Spleen (tissue), 7 donors: ENCODE data around the gene SRR.

Source experiments
- CTCF ChIP-seq, 11 experiments: fragments of 200-600 bp in 7 of 11; fragments of 450-650 bp in 4 of 11; sonication (generic) in 4 of 11; IDR thresholded peaks in 8 of 11; conservative IDR thresholded peaks in 3 of 11; 1 replicate in 7 of 11; 2 replicates in 4 of 11; pipeline versions ENCODE4 v1.4.0 to v1.8.0; 2016 to 2021; ENCODE audit warnings: antibody characterized with exemption in 11 of 11, inconsistent platforms in 4 of 11, mild to moderate bottlenecking in 1 of 11
- POLR2A ChIP-seq, 3 donors: fragments of 450-650 bp; IDR thresholded peaks; one replicate each; pipeline ENCODE4 v1.5.1; 2017; ENCODE audit warnings: antibody characterized with exemption in 3 of 3, mild to moderate bottlenecking in 1 of 3
- donor health status: DM: no; HTN: no; CAD: no; lungs with moderate emphysema.
- donor health status: DM: no; HTN: no; CAD: no.
- donor health status: DM: no; HTN: no; CAD: no.

- TF ChIP-seq CTCF (IDR thresholded peaks at IDR 0.05 in 8 of 11, conservative IDR thresholded peaks at IDR 0.05 in 3 of 11): no peak
- no peak for TF ChIP-seq POLR2A (IDR thresholded peaks at IDR 0.05)
These were observed 54.2 kb downstream of the SRR start for GRCh38 chr17:2357931-2358434.
